Trophoblast cell (in vitro differentiated cells and primary cell): ENCODE measurements around the gene MPV17L2.

Source experiments
- DNase-seq, 2 donors: peaks; one replicate each; pipeline ENCODE4 v3.0.0-alpha.2; 2016
- H2AFZ ChIP-seq: 2 replicates; pipeline ENCODE4 v1.6.1; 2013; ENCODE audit warnings: low read length, moderate library complexity, mild to moderate bottlenecking; ENCODE audit not compliant: insufficient read depth, poor library complexity
- H2AK5ac ChIP-seq: 2 replicates; pipeline ENCODE4 v1.6.1; 2013; ENCODE audit warnings: mild to moderate bottlenecking, low read length
- H2BK120ac ChIP-seq: 2 replicates; pipeline ENCODE4 v1.6.1; 2013; ENCODE audit warnings: low read length, mild to moderate bottlenecking, moderate library complexity; ENCODE audit not compliant: insufficient read depth, poor library complexity
- H2BK12ac ChIP-seq: 2 replicates; pipeline ENCODE4 v1.6.1; 2013; ENCODE audit warnings: mild to moderate bottlenecking, low read length, moderate library complexity
- H2BK5ac ChIP-seq: 2 replicates; pipeline ENCODE4 v1.6.1; 2013; ENCODE audit warnings: low read length, low read depth, moderate library complexity, mild to moderate bottlenecking; ENCODE audit not compliant: poor library complexity
- H3K14ac ChIP-seq: 2 replicates; pipeline ENCODE4 v1.6.1; 2013; ENCODE audit warnings: mild to moderate bottlenecking, low read length
- H3K18ac ChIP-seq: 2 replicates; pipeline ENCODE4 v1.6.1; 2013; ENCODE audit warnings: mild to moderate bottlenecking, low read length
- H3K23ac ChIP-seq: 2 replicates; pipeline ENCODE4 v1.6.1; 2013; ENCODE audit warnings: low read length
- H3K27ac ChIP-seq: 2 replicates; pipeline ENCODE4 v1.5.1; 2013; ENCODE audit warnings: low read depth, mild to moderate bottlenecking, inconsistent platforms, low read length, moderate library complexity
- H3K27me3 ChIP-seq: 2 replicates; pipeline ENCODE4 v1.6.1; 2013; ENCODE audit warnings: inconsistent platforms, mild to moderate bottlenecking, low read length, moderate library complexity; ENCODE audit not compliant: insufficient read depth
- H3K36me3 ChIP-seq, 2 experiments: 1 replicate in 1 of 2; 2 replicates in 1 of 2; pipeline ENCODE4 v1.6.1; 2013; ENCODE audit warnings: low read length in 2 of 2, mild to moderate bottlenecking in 2 of 2, moderate library complexity in 1 of 2; ENCODE audit not compliant: insufficient read depth in 2 of 2, control insufficient read depth in 1 of 2
- H3K4ac ChIP-seq: 2 replicates; pipeline ENCODE4 v1.6.1; 2013; ENCODE audit warnings: low read depth, mild to moderate bottlenecking, low read length, moderate library complexity
- H3K4me1 ChIP-seq, 2 experiments: 1 replicate in 1 of 2; 2 replicates in 1 of 2; pipeline ENCODE4 v1.6.1; 2013; ENCODE audit warnings: low read length in 2 of 2, mild to moderate bottlenecking in 2 of 2, moderate library complexity in 1 of 2; ENCODE audit not compliant: insufficient read depth in 2 of 2, control insufficient read depth in 1 of 2
- H3K4me2 ChIP-seq: 2 replicates; pipeline ENCODE4 v1.6.1; 2013; ENCODE audit warnings: inconsistent platforms, mild to moderate bottlenecking, low read length, moderate library complexity
- H3K4me3 ChIP-seq: 2 replicates; pipeline ENCODE4 v1.5.1; 2013; ENCODE audit warnings: mild to moderate bottlenecking, low read depth, low read length, inconsistent platforms
- H3K79me1 ChIP-seq: one replicate; pipeline ENCODE4 v1.6.1; 2013; ENCODE audit warnings: low read length
- H3K79me2 ChIP-seq: 2 replicates; pipeline ENCODE4 v1.6.1; 2013; ENCODE audit warnings: low read length, mild to moderate bottlenecking; ENCODE audit not compliant: control insufficient read depth, insufficient read depth, poor library complexity
- H3K9ac ChIP-seq: 2 replicates; pipeline ENCODE4 v1.6.1; 2013; ENCODE audit warnings: mild to moderate bottlenecking, low read length
- H3K9me3 ChIP-seq: 2 replicates; pipeline ENCODE4 v1.6.1; 2013; ENCODE audit warnings: low read depth, mild to moderate bottlenecking, control low read depth, inconsistent platforms, low read length; ENCODE audit not compliant: insufficient read depth
- H4K12ac ChIP-seq: 2 replicates; pipeline ENCODE4 v1.6.1; 2013; ENCODE audit warnings: low read depth, mild to moderate bottlenecking, low read length, moderate library complexity
- H4K8ac ChIP-seq: 2 replicates; pipeline ENCODE4 v1.6.1; 2013; ENCODE audit warnings: low read depth, mild to moderate bottlenecking, low read length, moderate library complexity
- H4K91ac ChIP-seq: one replicate; pipeline ENCODE4 v1.6.1; 2013; ENCODE audit warnings: low read depth, mild to moderate bottlenecking, low read length, moderate library complexity
- WGBS: extraction: QIAGEN DNeasy Blood & Tissue Kit; methylation state at CpG from one replicate; pipeline ENCODE4 v1.1.7; 2013; ENCODE audit warnings: missing lambda C conversion rate; ENCODE audit not compliant: insufficient read length, insufficient coverage; ENCODE audit errors: extremely low coverage; 5-methylcytosine and 5-hydroxymethylcytosine counted together

MPV17L2 gene

GRCh38 chr19:18203863-18204393 is 10.9 kb downstream of the MPV17L2 start, which contains the start of gene RAB3A:
Gene RAB3A (minus strand): TSS chr19:18204042. CDS start chr19:18202740, 1,302 bp downstream.
- H4K91ac ChIP-seq = peak within 1 kb of the TSS; percentile 75
- peak within 1 kb of the TSS; percentile 80 for H2BK120ac ChIP-seq
- H3K27ac ChIP-seq = peak within 1 kb of the TSS; percentile 89
- peak within 1 kb of the TSS; percentile 4 for H2AK5ac ChIP-seq
- peak within 1 kb of the TSS; percentile 77 for H3K4me3 ChIP-seq
- peak within 1 kb of the TSS; percentile 87 for H2BK5ac ChIP-seq
- peak within 1 kb of the TSS; percentile 81 for H3K18ac ChIP-seq
- H3K27me3 ChIP-seq = no peaks in the 10 kb centered on the region
- H3K79me2 ChIP-seq = peaks cover 3% of the 10 kb centered on the region
- H3K36me3 ChIP-seq = no peaks in the 10 kb centered on the region
- H4K8ac ChIP-seq = peak within 1 kb of the TSS; percentile 70
- no peak within 1 kb of the TSS for H2BK12ac ChIP-seq
- H2AFZ ChIP-seq = peak within 1 kb of the TSS; percentile 77
- peaks cover 9 to 12% of the 10 kb centered on the region in 2 experiments for H3K4me1 ChIP-seq
- H3K9me3 ChIP-seq = peaks cover 7% of the 10 kb centered on the region
- DNase-seq = peak; percentile 100
- peaks cover 8% of the 10 kb centered on the region for H3K79me1 ChIP-seq
- no CpG with 5 or more reads among the region's 50 CpGs for WGBS
- peak within 1 kb of the TSS; percentile 65 for H3K4ac ChIP-seq
- no peak within 1 kb of the TSS for H3K23ac ChIP-seq
- peak within 1 kb of the TSS; percentile 97 for H3K4me2 ChIP-seq
- peak within 1 kb of the TSS; percentile 84 for H3K9ac ChIP-seq
- H3K14ac ChIP-seq = peak within 1 kb of the TSS; percentile 55
- peak within 1 kb of the TSS; percentile 92 for H4K12ac ChIP-seq

GRCh38 chr19:18204394-18205199 is 11.6 kb downstream of the MPV17L2 start:
- no CpG with 5 or more reads among the region's 22 CpGs for WGBS
- peaks cover 3% of the 10 kb centered on the region for H3K79me2 ChIP-seq
- H3K4ac ChIP-seq = peak overlapping the region; percentile 65
- peak overlapping the region; percentile 55 for H3K14ac ChIP-seq
- peak overlapping the region; percentile 77 for H2AFZ ChIP-seq
- peak overlapping the region; percentile 70 for H3K4me3 ChIP-seq
- peak overlapping the region; percentile 4 for H2AK5ac ChIP-seq
- peak overlapping the region; percentile 84 for H3K9ac ChIP-seq
- no peaks in the 10 kb centered on the region for H3K36me3 ChIP-seq
- H4K91ac ChIP-seq = peak overlapping the region; percentile 75
- peaks cover 9 to 12% of the 10 kb centered on the region in 2 experiments for H3K4me1 ChIP-seq
- peak; percentile 25 to 81 for DNase-seq
- H2BK5ac ChIP-seq = peak overlapping the region; percentile 87
- H4K12ac ChIP-seq = peak overlapping the region; percentile 92
- peak overlapping the region; percentile 70 for H4K8ac ChIP-seq
- no peak overlapping the region for H3K23ac ChIP-seq
- peaks cover 7% of the 10 kb centered on the region for H3K9me3 ChIP-seq
- H2BK12ac ChIP-seq = no peak overlapping the region
- peaks cover 8% of the 10 kb centered on the region for H3K79me1 ChIP-seq
- no peaks in the 10 kb centered on the region for H3K27me3 ChIP-seq
- peak overlapping the region; percentile 89 for H3K27ac ChIP-seq
- H2BK120ac ChIP-seq = peak overlapping the region; percentile 80
- peak overlapping the region; percentile 97 for H3K4me2 ChIP-seq
- peak overlapping the region; percentile 81 for H3K18ac ChIP-seq

GRCh38 chr19:18205200-18205892 is 12.3 kb downstream of the MPV17L2 start:
- Histone ChIP-seq H3K36me3 (no peaks in the 10 kb centered on the region), H3K79me1 (peaks cover 8% of the 10 kb centered on the region), H3K4ac (peak overlapping the region; percentile 73), H4K8ac (peak overlapping the region; percentile 91), H3K27ac (peak overlapping the region; percentile 89), H3K14ac (peak overlapping the region; percentile 82), H3K23ac (no peak overlapping the region), H3K4me1 (peaks cover 9 to 12% of the 10 kb centered on the region in 2 experiments), H3K18ac (peak overlapping the region; percentile 95), H3K9me3 (peaks cover 7% of the 10 kb centered on the region), H3K9ac (peak overlapping the region; percentile 84), H2BK12ac (no peak overlapping the region), H2BK120ac (peak overlapping the region; percentile 81), H3K4me2 (peak overlapping the region; percentile 97), H2BK5ac (peak overlapping the region; percentile 91), H4K91ac (peak overlapping the region; percentile 75), H4K12ac (peak overlapping the region; percentile 92), H3K79me2 (peaks cover 3% of the 10 kb centered on the region), H3K27me3 (no peaks in the 10 kb centered on the region), H3K4me3 (peak overlapping the region; percentile 70), H2AFZ (peak overlapping the region; percentile 78), H2AK5ac (no peak overlapping the region)
- DNase-seq = peak; percentile 37 to 65
- WGBS = no CpG with 5 or more reads among the region's 36 CpGs

- H3K14ac ChIP-seq = no peak overlapping the region
- peak overlapping the region; percentile 0 for H4K91ac ChIP-seq
- no peak overlapping the region for H3K4me3 ChIP-seq
- H3K27ac ChIP-seq = no peak overlapping the region
- peaks cover 7% of the 10 kb centered on the region for H3K9me3 ChIP-seq
- DNase-seq = no peak
- H3K18ac ChIP-seq = no peak overlapping the region
- H3K4me2 ChIP-seq = peak overlapping the region; percentile 97
- H3K27me3 ChIP-seq = no peaks in the 10 kb centered on the region
- no peaks in the 10 kb centered on the region for H3K36me3 ChIP-seq
- peaks cover 9 to 12% of the 10 kb centered on the region in 2 experiments for H3K4me1 ChIP-seq
- H2BK12ac ChIP-seq = no peak overlapping the region
- H2BK120ac ChIP-seq = no peak overlapping the region
- no peak overlapping the region for H2BK5ac ChIP-seq
- peaks cover 8% of the 10 kb centered on the region for H3K79me1 ChIP-seq
- peaks cover 3% of the 10 kb centered on the region for H3K79me2 ChIP-seq
- no peak overlapping the region for H3K23ac ChIP-seq
- H2AK5ac ChIP-seq = no peak overlapping the region
- no peak overlapping the region for H2AFZ ChIP-seq
- no peak overlapping the region for H4K12ac ChIP-seq
- H3K9ac ChIP-seq = no peak overlapping the region
- no CpG with 5 or more reads among the region's 12 CpGs for WGBS
- H3K4ac ChIP-seq = no peak overlapping the region
- peak overlapping the region; percentile 1 for H4K8ac ChIP-seq
These were observed 13.0 kb downstream of the MPV17L2 start for GRCh38 chr19:18206018-18206417.
